Activated CD8-positive, alpha-beta memory T cell treated with anti-CD3 and anti-CD28 coated beads for 4 hours (primary cell): ENCODE results near the gene PTCD2.
"Not testable (repeated sequence)": the region's sequence is repeated elsewhere in the genome, so short reads cannot be mapped to it uniquely, and the experiment has no call there.

Experiments used
- DNase-seq, 2 donors: peaks; one replicate each; pipeline ENCODE4 v3.0.0-alpha.2; 2020; ENCODE audit warnings: low read depth in 2 of 2

Gene PTCD2

GRCh38 chr5:72296256-72296655 is 23.9 kb upstream of the PTCD2 start:
- no peak for DNase-seq

- DNase-seq: not testable (repeated sequence)
Measured at GRCh38 chr5:72298136-72298535, 22.0 kb upstream of the PTCD2 start.

GRCh38 chr5:72298711-72299110 is 21.5 kb upstream of the PTCD2 start:
- no peak for DNase-seq

GRCh38 chr5:72300590-72301339 is 19.4 kb upstream of the PTCD2 start:
- DNase-seq: no peak

GRCh38 chr5:72301557-72301956 is 18.6 kb upstream of the PTCD2 start:
- no peak for DNase-seq

GRCh38 chr5:72302171-72302570 is 18.0 kb upstream of the PTCD2 start:
- DNase-seq: no peak

GRCh38 chr5:72305194-72306142 is 14.7 kb upstream of the PTCD2 start:
- DNase-seq: no peak

- no peak for DNase-seq
Measured at GRCh38 chr5:72307573-72307967, 12.6 kb upstream of the PTCD2 start.

GRCh38 chr5:72307968-72308852 is 12.0 kb upstream of the PTCD2 start:
- peak; percentile 92 to 93 for DNase-seq

- DNase-seq: no peak
Measured at GRCh38 chr5:72308853-72309191, 11.4 kb upstream of the PTCD2 start.

- DNase-seq: no peak
Measured at GRCh38 chr5:72313141-72313540, 7.0 kb upstream of the PTCD2 start.

- no peak for DNase-seq
Measured at GRCh38 chr5:72314571-72315172, 5.5 kb upstream of the PTCD2 start.

- DNase-seq: not testable (repeated sequence)
Measured at GRCh38 chr5:72319435-72319975, 668 bp upstream of the PTCD2 start.

- DNase-seq: no peak
Measured at GRCh38 chr5:72324189-72324825, 4.1 kb downstream of the PTCD2 start.

- DNase-seq: no peak
Measured at GRCh38 chr5:72325566-72326305, 5.6 kb downstream of the PTCD2 start.

- DNase-seq: no peak
Measured at GRCh38 chr5:72326306-72326649, 6.1 kb downstream of the PTCD2 start.

GRCh38 chr5:72328172-72328571 is 8.0 kb downstream of the PTCD2 start:
- no peak for DNase-seq

GRCh38 chr5:72330712-72331111 is 10.5 kb downstream of the PTCD2 start:
- no peak for DNase-seq

GRCh38 chr5:72337159-72337558 is 17.0 kb downstream of the PTCD2 start:
- DNase-seq: no peak

- DNase-seq: no peak
Measured at GRCh38 chr5:72338689-72339209, 18.6 kb downstream of the PTCD2 start.
